ENCODE data around the gene LCE3A. TPM values are rescaled to one million over a fixed set of nuclear protein-coding genes. Genes with fewer than 3 reads are reported as not detected.

The LCE3A gene
- total and polyA plus RNA-seq, 2 of the 8 experiments (the other 6 are each of a cell fraction or from before 2014, with no cell fraction given), result not detected

DNA sequence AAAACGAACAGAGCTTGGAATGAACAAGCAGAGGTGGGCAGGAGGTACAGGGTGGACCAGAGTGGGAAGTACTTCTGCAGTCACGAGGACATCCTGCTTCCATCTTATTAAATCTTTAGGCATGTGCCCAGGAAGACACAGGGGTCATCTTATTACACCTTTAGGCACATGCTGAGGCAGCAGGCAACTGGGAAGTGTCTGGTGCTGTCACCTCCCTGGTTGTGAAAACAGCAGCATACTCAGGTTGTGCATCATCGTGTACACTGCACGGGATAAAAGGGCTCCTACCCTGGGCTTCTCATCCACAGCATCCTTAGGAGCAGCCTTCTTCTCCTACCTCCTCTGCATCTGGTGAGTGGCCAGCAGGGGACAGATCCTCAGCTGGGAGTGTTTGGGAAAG lies 23.0 kb downstream of the LCE3A start, which contains the start of gene LCE3C:
Gene LCE3C (plus strand): TSS at position 301 of the 400 bp plus-strand sequence. CDS start 498 bp downstream, outside the sequence.
- ChIA-PET CTCF (ENCODE audit: partially characterized antibody) (no interaction called here), POLR2A (ENCODE audit: partially characterized antibody) (no interaction called here)
- DNase-seq (ENCODE audit: low read depth in 1 of 2, low spot score in 2 of 2) (no peak), FAIRE-seq (no peak)
- Histone ChIP-seq H2BK20ac (ENCODE audit: low read length) (no peak within 1 kb of the TSS), H2BK15ac (ENCODE audit: low read length) (no peak within 1 kb of the TSS), H2AFZ (ENCODE audit: low read length) (no peak within 1 kb of the TSS), H3K9me3 (ENCODE audit: insufficient read depth in 2 of 2, low read depth in 1 of 2, low read length in 1 of 2) (no peaks in the 10 kb centered on the region), H3K4me2 (ENCODE audit: insufficient read depth in 1 of 2, low read depth in 2 of 2, low read length in 2 of 2) (no peak within 1 kb of the TSS), H2BK12ac (ENCODE audit: low read depth, low read length) (no peak within 1 kb of the TSS), H4K20me1 (replicated peaks in 1 of 2; ENCODE audit: control insufficient read depth in 1 of 2, insufficient read depth in 2 of 2, low read length in 2 of 2) (no peaks in the 10 kb centered on the region), H3K36me3 (ENCODE audit: control insufficient read depth in 2 of 4, insufficient read depth in 4 of 4, low read length in 3 of 4) (no peaks in the 10 kb centered on the region), H3K23me2 (ENCODE audit: low read depth, low read length) (no peaks in the 10 kb centered on the region), H2AK5ac (ENCODE audit: low read depth, low read length) (no peak within 1 kb of the TSS), H4K91ac (replicated peaks; ENCODE audit: insufficient read length, low read length) (no peak within 1 kb of the TSS), H3K23ac (ENCODE audit: insufficient read length) (no peak within 1 kb of the TSS), H3K56ac (replicated peaks; ENCODE audit: insufficient read length, low read depth, low read length) (no peak within 1 kb of the TSS), H3K79me1 (ENCODE audit: low read depth, low read length) (no peaks in the 10 kb centered on the region), H2BK120ac (replicated peaks; ENCODE audit: low read depth, low read length) (no peak within 1 kb of the TSS), H3K14ac (ENCODE audit: insufficient read length) (no peak within 1 kb of the TSS), H4K8ac (ENCODE audit: extremely low read depth, insufficient read depth, low read length) (no peak within 1 kb of the TSS), H3K4ac (replicated peaks; ENCODE audit: insufficient read length, low read depth, low read length) (no peak within 1 kb of the TSS), H3K27me3 (replicated peaks in 1 of 4; ENCODE audit: control insufficient read depth in 3 of 4, extremely low read depth in 1 of 4, insufficient read depth in 3 of 4, low read length in 3 of 4) (no peaks in the 10 kb centered on the region), H3K18ac (ENCODE audit: extremely low read depth, low read length) (no peak within 1 kb of the TSS), H3K79me2 (ENCODE audit: control insufficient read depth in 1 of 2, insufficient read depth in 2 of 2, low read length in 2 of 2) (no peaks in the 10 kb centered on the region), H3K4me1 (replicated peaks in 1 of 4; ENCODE audit: control insufficient read depth in 3 of 4, insufficient read depth in 4 of 4, low read length in 3 of 4) (no peaks in the 10 kb centered on the region), H3K27ac (ENCODE audit: low read depth, low read length) (no peak within 1 kb of the TSS), H4K5ac (ENCODE audit: insufficient read length, low read depth, low read length) (no peak within 1 kb of the TSS), H3K4me3 (ENCODE audit: extremely low read depth in 1 of 4, insufficient read depth in 2 of 4, low read depth in 3 of 4, low read length in 4 of 4) (no peak within 1 kb of the TSS), H3K9ac (replicated peaks in 1 of 4; ENCODE audit: extremely low read depth in 1 of 4, low read depth in 3 of 4, low read length in 3 of 4) (no peak within 1 kb of the TSS), H2BK5ac (ENCODE audit: low read depth, low read length) (no peak within 1 kb of the TSS)
- no CpG with 5 or more reads among the region's 4 CpGs for WGBS, 2 experiments (ENCODE audit: extremely low coverage in 1 of 2, insufficient coverage in 1 of 2, insufficient read length in 1 of 2, insufficient replicate concordance in 2 of 2, low coverage in 1 of 2, low lambda C conversion rate in 2 of 2, missing lambda C conversion rate in 1 of 2)
- TF ChIP-seq KDM5A (IDR thresholded peaks at IDR 0.05; ENCODE audit: low read length), result no peak
- TF ChIP-seq, protein P1, sequence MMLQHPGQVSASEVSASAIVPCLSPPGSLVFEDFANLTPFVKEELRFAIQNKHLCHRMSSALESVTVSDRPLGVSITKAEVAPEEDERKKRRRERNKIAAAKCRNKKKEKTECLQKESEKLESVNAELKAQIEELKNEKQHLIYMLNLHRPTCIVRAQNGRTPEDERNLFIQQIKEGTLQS (IDR thresholded peaks at IDR 0.05; ENCODE audit: insufficient read depth, low read depth, low read length), result no peak
- no peak for TF ChIP-seq ZNF274 (IDR thresholded peaks at IDR 0.05; ENCODE audit: borderline replicate concordance, extremely low read depth, low read length)
- TF ChIP-seq TAF7 (optimal IDR thresholded peaks at IDR 0.05; ENCODE audit: borderline replicate concordance, low read depth, low read length), result no peak
- TF ChIP-seq CHD2 (IDR thresholded peaks at IDR 0.05; ENCODE audit: low read length), result no peak
- TF ChIP-seq YY1 (IDR thresholded peaks at IDR 0.05; ENCODE audit: low read depth, low read length), result no peak
- no peak for TF ChIP-seq BRCA1 (IDR thresholded peaks at IDR 0.05; ENCODE audit: low read depth, low read length)
- no peak for TF ChIP-seq CREB1 (IDR thresholded peaks at IDR 0.05)
- TF ChIP-seq JUN (IDR thresholded peaks at IDR 0.05; ENCODE audit: low read depth, low read length), result no peak
- TF ChIP-seq CBX5 (IDR thresholded peaks at IDR 0.05; ENCODE audit: low read depth, low read length), result no peak
- TF ChIP-seq CHD1 (IDR thresholded peaks at IDR 0.05; ENCODE audit: low read depth, low read length), result no peak
- no peak for TF ChIP-seq HDAC2 (IDR thresholded peaks at IDR 0.05; ENCODE audit: borderline replicate concordance in 1 of 2, low read depth in 2 of 2, low read length in 2 of 2)
- no peak for TF ChIP-seq TCF12 (IDR thresholded peaks at IDR 0.05; ENCODE audit: low read depth, low read length)

Data from H1 (cell line).